OCI-LY3 (cell line): ENCODE data around the gene NELL2.

Experiments used
- H2AFZ ChIP-seq: fragments of 200-600, 300-600 bp; shearing (Covaris generic); 2 replicates; pipeline ENCODE4 v1.6.0; 2014; ENCODE audit warnings: antibody characterized with exemption, low read depth, low read length
- H3K27ac ChIP-seq: fragments of 200-600, 300-600 bp; sonication (generic); 2 replicates; pipeline ENCODE4 v1.5.1; 2014; ENCODE audit warnings: mild to moderate bottlenecking, low read length, moderate library complexity, mixed read lengths
- H3K27me3 ChIP-seq: fragments of 200-600, 300-600 bp; sonication (generic); 2 replicates; pipeline ENCODE4 v1.6.1; 2014; ENCODE audit warnings: low read depth, low read length, mixed read lengths
- H3K36me3 ChIP-seq: fragments of 200-600, 300-600 bp; sonication (generic); replicated peaks from 2 replicates; pipeline ENCODE3; 2014; ENCODE audit warnings: low read depth, low read length, mixed read lengths
- H3K4me1 ChIP-seq: fragments of 300-600, 200-600 bp; sonication (generic); 2 replicates; pipeline ENCODE4 v1.6.1; 2014; ENCODE audit warnings: low read length, mixed read lengths
- H3K4me2 ChIP-seq: fragments of 200-600, 300-600 bp; sonication (generic); 2 replicates; pipeline ENCODE4 v1.6.1; 2014; ENCODE audit warnings: low read length, mixed read lengths
- H3K4me3 ChIP-seq: fragments of 300-600, 200-600 bp; sonication (generic); 2 replicates; pipeline ENCODE4 v1.5.1; 2014; ENCODE audit warnings: antibody characterized with exemption, mild to moderate bottlenecking, low read length, moderate library complexity
- H3K79me2 ChIP-seq: fragments of 300-600, 200-600 bp; shearing (Covaris generic); 2 replicates; pipeline ENCODE4 v1.6.1; 2014; ENCODE audit warnings: mild to moderate bottlenecking, low read length, mixed read lengths
- H3K9ac ChIP-seq: fragments of 300-600, 200-600 bp; shearing (Covaris generic); 2 replicates; pipeline ENCODE4 v1.6.0; 2014; ENCODE audit warnings: mild to moderate bottlenecking, low read length, moderate library complexity
- H3K9me3 ChIP-seq: fragments of 200-600, 300-600 bp; shearing (Covaris generic); 2 replicates; pipeline ENCODE4 v1.6.1; 2014; ENCODE audit warnings: low read length, mixed read lengths; ENCODE audit not compliant: insufficient read depth
- H4K20me1 ChIP-seq: fragments of 200-600, 300-600 bp; sonication (generic); 2 replicates; pipeline ENCODE4 v1.6.1; 2016; ENCODE audit warnings: low read length, mixed read lengths; ENCODE audit not compliant: insufficient read depth
- CTCF ChIP-seq: fragments of 200-600, 300-600 bp; sonication (generic); IDR thresholded peaks from 2 replicates; pipeline ENCODE4 v1.5.1; 2014; ENCODE audit warnings: antibody characterized with exemption, low read length, low read depth
- EZH2phosphoT487 ChIP-seq: fragments of 200-600 bp; shearing (Covaris generic); IDR thresholded peaks from 2 replicates; pipeline ENCODE4 v1.6.1; 2018; ENCODE audit warnings: antibody characterized with exemption, mixed run types, low read depth

NELL2 gene

GRCh38 chr12:44738051-44738450 lies 138.1 kb downstream of the NELL2 start:
- no peaks in the 10 kb centered on the region for H3K36me3 ChIP-seq
- no peaks in the 10 kb centered on the region for H3K4me1 ChIP-seq
- H2AFZ ChIP-seq: no peak overlapping the region
- TF ChIP-seq CTCF (no peak), EZH2phosphoT487 (no peak)
- no peak overlapping the region for H3K9ac ChIP-seq
- no peaks in the 10 kb centered on the region for H3K27me3 ChIP-seq
- no peak overlapping the region for H3K4me3 ChIP-seq
- H4K20me1 ChIP-seq: no peaks in the 10 kb centered on the region
- no peaks in the 10 kb centered on the region for H3K9me3 ChIP-seq
- H3K79me2 ChIP-seq: no peaks in the 10 kb centered on the region
- H3K4me2 ChIP-seq: no peak overlapping the region
- H3K27ac ChIP-seq: no peak overlapping the region

- Histone ChIP-seq H3K4me1 (no peaks in the 10 kb centered on the region), H3K4me3 (no peak overlapping the region)
Observed at GRCh38 chr12:44728566-44728965, 147.5 kb downstream of the NELL2 start.

GRCh38 chr12:44720265-44720664 lies 155.8 kb downstream of the NELL2 start:
- H3K9ac ChIP-seq: no peak overlapping the region
- H3K4me3 ChIP-seq: no peak overlapping the region
- no peaks in the 10 kb centered on the region for H4K20me1 ChIP-seq
- H3K4me1 ChIP-seq: no peaks in the 10 kb centered on the region
- H3K9me3 ChIP-seq: no peaks in the 10 kb centered on the region
- H3K79me2 ChIP-seq: no peaks in the 10 kb centered on the region
- no peaks in the 10 kb centered on the region for H3K36me3 ChIP-seq
- H2AFZ ChIP-seq: no peak overlapping the region
- no peak overlapping the region for H3K27ac ChIP-seq
- TF ChIP-seq CTCF (no peak), EZH2phosphoT487 (no peak)
- no peak overlapping the region for H3K4me2 ChIP-seq
- H3K27me3 ChIP-seq: no peaks in the 10 kb centered on the region

More at GRCh38 chr12:44728566-44728965, 147.5 kb downstream of the NELL2 start:
- Histone ChIP-seq H4K20me1 (no peaks in the 10 kb centered on the region), H3K27me3 (no peaks in the 10 kb centered on the region), H3K9me3 (peaks cover 11% of the 10 kb centered on the region), H3K9ac (no peak overlapping the region), H3K36me3 (no peaks in the 10 kb centered on the region), H3K79me2 (no peaks in the 10 kb centered on the region), H2AFZ (no peak overlapping the region), H3K4me2 (no peak overlapping the region), H3K27ac (no peak overlapping the region)
- TF ChIP-seq EZH2phosphoT487 (no peak), CTCF (no peak)

- Histone ChIP-seq H3K79me2 (no peaks in the 10 kb centered on the region), H3K4me3 (no peak overlapping the region), H3K36me3 (no peaks in the 10 kb centered on the region), H3K9me3 (no peaks in the 10 kb centered on the region), H3K4me2 (no peak overlapping the region), H3K27me3 (no peaks in the 10 kb centered on the region), H3K9ac (no peak overlapping the region), H4K20me1 (no peaks in the 10 kb centered on the region), H3K4me1 (no peaks in the 10 kb centered on the region), H3K27ac (no peak overlapping the region), H2AFZ (no peak overlapping the region)
- TF ChIP-seq CTCF (no peak), EZH2phosphoT487 (no peak)
Observed at GRCh38 chr12:44717612-44718011, 158.5 kb downstream of the NELL2 start.
